Right lobe of liver (tissue), 6 donors: ENCODE results near the gene ZNF552. TPM values are rescaled to one million over a fixed set of nuclear protein-coding genes. Genes with fewer than 3 reads are reported as not detected.
"Not testable (repeated sequence)": the region's sequence is repeated elsewhere in the genome, so short reads cannot be mapped to it uniquely, and the experiment has no call there.

ENCODE experiments used
- ATAC-seq, 4 donors: fragments of 200-7000 bp; cut with Tn5 transposase; one replicate each; pipeline ENCODE4 v1.9.1; 2020; ENCODE audit warnings: mild to moderate bottlenecking in 4 of 4, moderate library complexity in 4 of 4
- DNase-seq, 3 donors: peaks; one replicate each; pipeline ENCODE4 v3.0.0-alpha.2; 2020
- H3K27ac ChIP-seq, 3 donors: fragments of 200-600 bp; one replicate each; pipeline ENCODE4 v1.8.0; 2022
- H3K27me3 ChIP-seq, 2 donors: fragments of 200-600 bp; one replicate each; pipeline ENCODE4 v1.8.0; 2022
- H3K36me3 ChIP-seq, 4 donors: fragments of 200-600 bp; sonication (generic) in 1 of 4; one replicate each; pipeline versions ENCODE4 v1.5.1 to v1.8.0; 2017 to 2022; ENCODE audit warnings: control low read depth in 1 of 4
- H3K4me1 ChIP-seq, 4 donors: fragments of 200-600 bp; sonication (generic) in 1 of 4; one replicate each; pipeline versions ENCODE4 v1.5.1 to v1.8.0; 2017 to 2022; ENCODE audit warnings: control low read depth in 1 of 4
- H3K4me3 ChIP-seq, 3 donors: fragments of 200-600 bp; one replicate each; pipeline ENCODE4 v1.8.0; 2022
- H3K9me3 ChIP-seq, 4 donors: fragments of 200-600 bp; sonication (generic) in 1 of 4; one replicate each; pipeline versions ENCODE4 v1.5.1 to v1.8.0; 2017 to 2022; ENCODE audit warnings: control low read depth in 1 of 4
- POLR2A ChIP-seq: fragments of 450-650 bp; IDR thresholded peaks from one replicate; pipeline ENCODE4 v1.6.1; 2017; ENCODE audit warnings: antibody characterized with exemption, mild to moderate bottlenecking
- WGBS: methylation state at CpG from one replicate; pipeline ENCODE4 v1.1.6; 2018; ENCODE audit warnings: low coverage, low lambda C conversion rate; ENCODE audit not compliant: insufficient coverage; ENCODE audit errors: missing lambda C conversion rate; 5-methylcytosine and 5-hydroxymethylcytosine counted together
- intact Hi-C, 2 donors: fragments of 100-400 bp; cut with DNase I; formaldehyde crosslinking; loops; one replicate each; pipeline versions ENCODE4 v1.11.2 to v1.14.1; 2022
- total RNA-seq, 6 experiments: library from RNA; depleted of rRNA in 2 of 6; stranded (reverse); fragments of >200 nt in 2 of 6; fragmentation: NEBNext Ultra II Directional in 3 of 6; extraction: Animal tissue kit (Norgen Biotek cat#: 25700) in 3 of 6; gene quantifications; one replicate each; pipeline versions ENCODE4 v1.1.0 to v1.2.4, GENCODE V29; 2016 to 2023
- TF ChIP-seq, protein P1 (sequence below), 4 donors: fragments of 200-600 bp in 3 of 4; fragments of 450-650 bp in 1 of 4; IDR thresholded peaks; one replicate each; pipeline versions ENCODE4 v1.5.1 to v1.8.0; 2016 to 2022; ENCODE audit warnings: antibody characterized with exemption in 4 of 4, mild to moderate bottlenecking in 2 of 4
- donor health status: DM: no; HTN: yes; CAD: no.
- donor health status: DM: no; HTN: no; CAD: no.
- donor health status: DM: no; HTN: no; CAD: no.
- donor health status: DM: no; HTN: yes; CAD: no.
- donor health status: DM: no; HTN: yes; CAD: no.

The ZNF552 gene
- total RNA-seq, 6 experiments from 2014 or later = 2.6 to 9.0 (median 4.9) TPM

DNA sequence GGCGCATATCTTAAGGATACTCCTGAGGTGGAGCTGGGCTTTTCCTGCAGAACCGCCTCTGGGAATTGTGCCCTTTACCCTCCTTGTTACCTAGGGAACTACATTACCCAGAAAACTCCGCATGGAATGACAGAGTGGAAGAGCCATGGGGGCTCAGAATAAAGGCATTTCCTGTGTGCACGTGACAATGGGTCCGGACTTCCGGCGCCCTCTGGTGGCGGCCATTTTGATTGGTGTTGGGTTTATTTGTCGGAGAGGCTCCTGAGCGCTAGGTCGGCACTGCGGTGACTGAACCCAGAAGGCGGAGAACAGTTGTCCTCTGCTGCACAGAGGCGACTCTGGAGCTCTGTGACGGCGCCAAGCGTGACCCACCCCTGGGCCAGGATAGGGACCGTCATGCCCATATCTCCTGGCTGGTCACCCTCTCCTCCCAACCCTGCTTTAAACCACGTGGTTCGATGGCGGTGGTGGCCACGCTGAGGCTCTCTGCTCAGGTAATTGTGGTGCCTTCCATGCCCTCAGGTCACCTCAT lies 15.4 kb upstream of the ZNF552 start, which contains the start of gene ZNF587B:
Gene ZNF587B (plus strand): TSS at position 229 of the 532 bp plus-strand sequence. CDS start 230 bp downstream, at position 459.
- peak within 1 kb of the TSS; percentile 36 to 62 (median 51) for H3K4me3 ChIP-seq
- H3K27ac ChIP-seq = peak within 1 kb of the TSS; percentile 41 to 51 (median 46)
- TF ChIP-seq POLR2A = no peak
- TF ChIP-seq, protein P1, sequence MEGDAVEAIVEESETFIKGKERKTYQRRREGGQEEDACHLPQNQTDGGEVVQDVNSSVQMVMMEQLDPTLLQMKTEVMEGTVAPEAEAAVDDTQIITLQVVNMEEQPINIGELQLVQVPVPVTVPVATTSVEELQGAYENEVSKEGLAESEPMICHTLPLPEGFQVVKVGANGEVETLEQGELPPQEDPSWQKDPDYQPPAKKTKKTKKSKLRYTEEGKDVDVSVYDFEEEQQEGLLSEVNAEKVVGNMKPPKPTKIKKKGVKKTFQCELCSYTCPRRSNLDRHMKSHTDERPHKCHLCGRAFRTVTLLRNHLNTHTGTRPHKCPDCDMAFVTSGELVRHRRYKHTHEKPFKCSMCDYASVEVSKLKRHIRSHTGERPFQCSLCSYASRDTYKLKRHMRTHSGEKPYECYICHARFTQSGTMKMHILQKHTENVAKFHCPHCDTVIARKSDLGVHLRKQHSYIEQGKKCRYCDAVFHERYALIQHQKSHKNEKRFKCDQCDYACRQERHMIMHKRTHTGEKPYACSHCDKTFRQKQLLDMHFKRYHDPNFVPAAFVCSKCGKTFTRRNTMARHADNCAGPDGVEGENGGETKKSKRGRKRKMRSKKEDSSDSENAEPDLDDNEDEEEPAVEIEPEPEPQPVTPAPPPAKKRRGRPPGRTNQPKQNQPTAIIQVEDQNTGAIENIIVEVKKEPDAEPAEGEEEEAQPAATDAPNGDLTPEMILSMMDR (IDR thresholded peaks at IDR 0.05) = peak; percentile 25 to 61 (median 34)
- H3K36me3 ChIP-seq = no peaks in the 10 kb centered on the region
- peak; percentile 87 to 96 (median 90) for ATAC-seq
- 50% methylated on average over 4 of the region's 22 CpGs for WGBS
- intact Hi-C loops = no loop called here
- H3K9me3 ChIP-seq = no peaks in the 10 kb centered on the region
- H3K27me3 ChIP-seq = no peaks in the 10 kb centered on the region
- DNase-seq = peak; percentile 44 to 72 (median 71)
- H3K4me1 ChIP-seq = peaks cover 0 to 17% (median 0%) of the 10 kb centered on the region in 4 donors

GRCh38 chr19:57829316-57829715 lies 14.6 kb upstream of the ZNF552 start:
- 37% methylated on average over 3 of the region's 5 CpGs for WGBS
- no peaks in the 10 kb centered on the region for H3K27me3 ChIP-seq
- H3K4me3 ChIP-seq = no peak overlapping the region
- H3K9me3 ChIP-seq = no peaks in the 10 kb centered on the region
- TF ChIP-seq POLR2A = no peak
- TF ChIP-seq, protein P1 (IDR thresholded peaks at IDR 0.05) = no peak
- H3K27ac ChIP-seq = peak overlapping the region in 1 of 3 donors; percentile 41
- ATAC-seq = no peak
- no peaks in the 10 kb centered on the region for H3K36me3 ChIP-seq
- DNase-seq = no peak
- intact Hi-C loops = loop anchor here in 1 of 2 donors (10.0 kb wide), 1 partner anchor 75 kb away; no protein-coding TSS in a partner anchor
- H3K4me1 ChIP-seq = peaks cover 0 to 19% (median 0%) of the 10 kb centered on the region in 4 donors

- 93% methylated on average over 2 of the region's 6 CpGs for WGBS
- peaks cover 0 to 55% (median 4%) of the 10 kb centered on the region in 4 donors for H3K4me1 ChIP-seq
- no peak for DNase-seq
- no peaks in the 10 kb centered on the region for H3K36me3 ChIP-seq
- no peak overlapping the region for H3K4me3 ChIP-seq
- H3K9me3 ChIP-seq = no peaks in the 10 kb centered on the region
- no peak overlapping the region for H3K27ac ChIP-seq
- ATAC-seq = no peak
- TF ChIP-seq POLR2A = no peak
- TF ChIP-seq, protein P1 (IDR thresholded peaks at IDR 0.05) = no peak
- H3K27me3 ChIP-seq = no peaks in the 10 kb centered on the region
- intact Hi-C loops = loop anchor here in 1 of 2 donors (10.0 kb wide), 1 partner anchor 71 kb away; no protein-coding TSS in a partner anchor
Observed at GRCh38 chr19:57825511-57825910, 10.8 kb upstream of the ZNF552 start.

GRCh38 chr19:57823608-57824007 lies 8.9 kb upstream of the ZNF552 start:
- 76% methylated on average over 4 of the region's 4 CpGs for WGBS
- not testable (repeated sequence) for DNase-seq, H3K9me3 ChIP-seq, H3K27me3 ChIP-seq, H3K4me3 ChIP-seq, ATAC-seq, H3K36me3 ChIP-seq
- peak overlapping the region in 1 of 3 donors; percentile 24 for H3K27ac ChIP-seq
- intact Hi-C loops = loop anchor here in 1 of 2 donors (10.0 kb wide), 1 partner anchor 69 kb away; no protein-coding TSS in a partner anchor
- H3K4me1 ChIP-seq = peaks cover 0 to 46% (median 4%) of the 10 kb centered on the region in 4 donors

DNA sequence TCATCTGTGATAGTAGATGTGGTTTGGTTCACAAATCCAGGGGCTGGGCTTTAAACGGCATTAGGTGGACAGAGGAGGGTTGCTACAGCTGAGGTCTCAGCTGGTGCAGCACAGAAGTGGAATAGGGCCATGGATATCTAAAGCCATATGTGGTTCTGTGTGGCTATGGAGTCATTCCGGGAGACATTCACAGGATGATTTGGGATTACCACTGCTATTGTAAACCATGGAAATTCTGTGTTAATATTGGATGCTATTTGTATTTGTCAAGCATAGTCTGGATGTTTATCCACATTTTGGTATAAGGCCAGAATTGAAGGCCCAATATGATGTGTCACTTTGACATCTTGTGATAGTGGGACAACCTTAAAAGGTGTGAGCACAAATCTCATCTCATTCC lies 8.4 kb upstream of the ZNF552 start:
- H3K27me3 ChIP-seq, H3K36me3 ChIP-seq, DNase-seq, ATAC-seq, H3K4me3 ChIP-seq, H3K9me3 ChIP-seq: not testable (repeated sequence)
- peak overlapping the region in 1 of 3 donors; percentile 24 for H3K27ac ChIP-seq
- WGBS = 60% methylated on average over 1 of the region's 2 CpGs
- H3K4me1 ChIP-seq = peaks cover 0 to 42% (median 4%) of the 10 kb centered on the region in 4 donors
- intact Hi-C loops = loop anchor here in 1 of 2 donors (10.0 kb wide), 1 partner anchor 68 kb away; no protein-coding TSS in a partner anchor

- intact Hi-C loops = loop anchor here in 1 of 2 donors (10.0 kb wide), 1 partner anchor 67 kb away; no protein-coding TSS in a partner anchor
- peak overlapping the region in 1 of 3 donors; percentile 73 for H3K27ac ChIP-seq
- not testable (repeated sequence) for DNase-seq
Observed at GRCh38 chr19:57821501-57821900, 6.8 kb upstream of the ZNF552 start.

GRCh38 chr19:57821095-57821494 lies 6.4 kb upstream of the ZNF552 start:
- H3K4me1 ChIP-seq = peaks cover 0 to 42% (median 4%) of the 10 kb centered on the region in 4 donors
- intact Hi-C loops = loop anchor here in 1 of 2 donors (10.0 kb wide), 1 partner anchor 66 kb away; no protein-coding TSS in a partner anchor
- WGBS = 37% methylated on average over 2 of the region's 3 CpGs
- H3K9me3 ChIP-seq, DNase-seq, ATAC-seq, H3K36me3 ChIP-seq, H3K27me3 ChIP-seq: not testable (repeated sequence)
- H3K27ac ChIP-seq = peak overlapping the region in 1 of 3 donors; percentile 66
- H3K4me3 ChIP-seq = peak overlapping the region in 1 of 3 donors; percentile 76

More at GRCh38 chr19:57821501-57821900, 6.8 kb upstream of the ZNF552 start:
- H3K4me3 ChIP-seq, H3K27me3 ChIP-seq, H3K9me3 ChIP-seq, H3K36me3 ChIP-seq: not testable (repeated sequence)
- peak; percentile 30 to 69 (median 37) for ATAC-seq
- peaks cover 0 to 42% (median 4%) of the 10 kb centered on the region in 4 donors for H3K4me1 ChIP-seq
- WGBS = 100% methylated on average over 2 of the region's 3 CpGs
